Measurements from ENCODE around the gene PCDHB14.
"Not testable (repeated sequence)": the region's sequence is repeated elsewhere in the genome, so short reads cannot be mapped to it uniquely, and the experiment has no call there.

The PCDHB14 gene

DNA sequence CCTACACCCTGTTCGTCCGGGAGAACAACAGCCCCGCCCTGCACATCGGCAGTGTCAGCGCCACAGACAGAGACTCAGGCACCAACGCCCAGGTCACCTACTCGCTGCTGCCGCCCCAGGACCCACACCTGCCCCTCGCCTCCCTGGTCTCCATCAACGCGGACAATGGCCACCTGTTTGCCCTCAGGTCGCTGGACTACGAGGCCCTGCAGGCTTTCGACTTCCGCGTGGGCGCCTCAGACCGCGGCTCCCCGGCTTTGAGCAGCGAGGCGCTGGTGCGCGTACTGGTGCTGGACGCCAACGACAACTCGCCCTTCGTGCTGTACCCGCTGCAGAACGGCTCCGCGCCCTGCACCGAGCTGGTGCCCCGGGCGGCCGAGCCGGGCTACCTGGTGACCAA lies 34.5 kb upstream of the PCDHB14 start:
- H3K4me2 ChIP-seq (ENCODE audit: low read length); H3K27me3 ChIP-seq (ENCODE audit: control insufficient read depth, insufficient read depth, low read length); H3K4me3 ChIP-seq (ENCODE audit: low read length); H3K9ac ChIP-seq (ENCODE audit: low read depth, low read length); H3K36me3 ChIP-seq (ENCODE audit: insufficient read depth, low read length); H3K9me3 ChIP-seq (replicated peaks; ENCODE audit: low read length); H3K4me1 ChIP-seq (ENCODE audit: control insufficient read depth, insufficient read depth, low read length): not testable (repeated sequence)

DNA sequence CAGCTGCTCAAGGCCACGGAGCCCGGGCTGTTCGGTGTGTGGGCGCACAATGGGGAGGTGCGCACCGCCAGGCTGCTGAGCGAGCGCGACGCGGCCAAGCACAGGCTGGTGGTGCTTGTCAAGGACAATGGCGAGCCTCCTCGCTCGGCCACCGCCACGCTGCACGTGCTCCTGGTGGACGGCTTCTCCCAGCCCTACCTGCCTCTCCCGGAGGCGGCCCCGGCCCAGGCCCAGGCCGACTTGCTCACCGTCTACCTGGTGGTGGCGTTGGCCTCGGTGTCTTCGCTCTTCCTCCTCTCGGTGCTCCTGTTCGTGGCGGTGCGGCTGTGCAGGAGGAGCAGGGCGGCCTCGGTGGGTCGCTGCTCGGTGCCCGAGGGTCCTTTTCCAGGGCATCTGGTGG lies 34.0 kb upstream of the PCDHB14 start:
- H3K4me1 ChIP-seq (ENCODE audit: control insufficient read depth, insufficient read depth, low read length); H3K9ac ChIP-seq (ENCODE audit: low read depth, low read length); H3K27me3 ChIP-seq (ENCODE audit: control insufficient read depth, insufficient read depth, low read length); H3K4me3 ChIP-seq (ENCODE audit: low read length); H3K36me3 ChIP-seq (ENCODE audit: insufficient read depth, low read length); H3K4me2 ChIP-seq (ENCODE audit: low read length); H3K9me3 ChIP-seq (replicated peaks; ENCODE audit: low read length): not testable (repeated sequence)

DNA sequence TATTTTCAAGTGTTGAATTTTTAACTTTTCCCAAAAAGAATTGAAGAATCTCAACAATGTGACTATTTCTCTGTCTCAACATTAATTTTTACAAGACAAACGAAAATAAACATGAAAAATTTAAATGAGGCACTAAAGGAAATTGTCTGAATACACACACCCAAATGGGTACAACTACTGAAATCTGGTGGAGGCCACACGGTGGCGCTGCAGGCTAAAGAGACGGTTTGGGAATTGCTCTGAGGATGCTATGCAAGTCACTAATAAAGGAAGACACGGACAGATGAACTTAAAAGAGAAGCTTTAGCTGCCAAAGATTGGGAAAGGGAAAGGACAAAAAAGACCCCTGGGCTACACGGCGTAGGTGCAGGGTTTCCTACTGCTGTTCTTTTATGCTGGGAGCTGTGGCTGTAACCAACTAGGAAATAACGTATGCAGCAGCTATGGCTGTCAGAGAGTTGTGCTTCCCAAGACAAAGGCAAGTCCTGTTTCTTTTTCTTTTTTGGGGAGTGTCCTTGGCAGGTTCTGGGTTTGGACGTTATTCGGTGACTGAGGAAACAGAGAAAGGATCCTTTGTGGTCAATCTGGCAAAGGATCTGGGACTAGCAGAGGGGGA lies 30.9 kb upstream of the PCDHB14 start, which contains the start of gene PCDHB10:
PCDHB10 (plus strand) TSS at position 244 of the 616 bp plus-strand sequence; CDS start at position 444, 200 bp downstream.
- Histone ChIP-seq H3K4me3 (ENCODE audit: low read length) (no peak within 1 kb of the TSS), H3K4me2 (ENCODE audit: low read length) (peak within 1 kb of the TSS; percentile 34), H3K4me1 (ENCODE audit: control insufficient read depth, insufficient read depth, low read length) (no peaks in the 10 kb centered on the region), H3K27me3 (ENCODE audit: control insufficient read depth, insufficient read depth, low read length) (no peaks in the 10 kb centered on the region), H3K9ac (ENCODE audit: low read depth, low read length) (no peak within 1 kb of the TSS), H3K36me3 (ENCODE audit: insufficient read depth, low read length) (no peaks in the 10 kb centered on the region), H3K9me3 (replicated peaks; ENCODE audit: low read length) (no peaks in the 10 kb centered on the region)

GRCh38 chr5:141194332-141194731 lies 28.8 kb upstream of the PCDHB14 start:
- H3K4me1 ChIP-seq (ENCODE audit: control insufficient read depth, insufficient read depth, low read length), result not testable (repeated sequence)

DNA sequence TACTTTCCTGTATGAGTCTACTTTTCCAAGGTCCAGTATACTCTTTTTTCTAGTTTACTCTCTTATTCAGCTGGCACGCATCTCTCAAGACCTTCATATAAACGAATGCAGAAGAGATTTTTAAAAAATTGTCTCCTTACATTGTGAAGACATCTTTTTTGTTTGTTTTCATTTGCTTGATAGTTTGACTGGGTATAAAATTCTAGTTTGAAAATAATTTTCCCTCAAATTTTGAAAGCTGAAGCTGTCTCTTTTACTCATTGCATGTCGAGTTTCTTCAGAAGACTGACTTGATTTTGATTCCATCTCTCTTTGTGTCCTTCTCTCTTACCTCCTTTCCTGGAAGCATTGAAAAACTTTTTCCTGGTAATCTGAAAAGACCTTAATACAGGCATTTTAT lies 26.8 kb upstream of the PCDHB14 start:
- Histone ChIP-seq H3K27me3 (ENCODE audit: control insufficient read depth, insufficient read depth, low read length) (no peaks in the 10 kb centered on the region), H3K9ac (ENCODE audit: low read depth, low read length) (no peak overlapping the region), H3K4me2 (ENCODE audit: low read length) (no peak overlapping the region), H3K36me3 (ENCODE audit: insufficient read depth, low read length) (no peaks in the 10 kb centered on the region), H3K4me3 (ENCODE audit: low read length) (no peak overlapping the region), H3K9me3 (replicated peaks; ENCODE audit: low read length) (no peaks in the 10 kb centered on the region), H3K4me1 (ENCODE audit: control insufficient read depth, insufficient read depth, low read length) (no peaks in the 10 kb centered on the region)

More at GRCh38 chr5:141194332-141194731, 28.8 kb upstream of the PCDHB14 start:
- not testable (repeated sequence) for H3K4me3 ChIP-seq (ENCODE audit: low read length); H3K27me3 ChIP-seq (ENCODE audit: control insufficient read depth, insufficient read depth, low read length); H3K36me3 ChIP-seq (ENCODE audit: insufficient read depth, low read length); H3K9me3 ChIP-seq (replicated peaks; ENCODE audit: low read length); H3K9ac ChIP-seq (ENCODE audit: low read depth, low read length); H3K4me2 ChIP-seq (ENCODE audit: low read length)

DNA sequence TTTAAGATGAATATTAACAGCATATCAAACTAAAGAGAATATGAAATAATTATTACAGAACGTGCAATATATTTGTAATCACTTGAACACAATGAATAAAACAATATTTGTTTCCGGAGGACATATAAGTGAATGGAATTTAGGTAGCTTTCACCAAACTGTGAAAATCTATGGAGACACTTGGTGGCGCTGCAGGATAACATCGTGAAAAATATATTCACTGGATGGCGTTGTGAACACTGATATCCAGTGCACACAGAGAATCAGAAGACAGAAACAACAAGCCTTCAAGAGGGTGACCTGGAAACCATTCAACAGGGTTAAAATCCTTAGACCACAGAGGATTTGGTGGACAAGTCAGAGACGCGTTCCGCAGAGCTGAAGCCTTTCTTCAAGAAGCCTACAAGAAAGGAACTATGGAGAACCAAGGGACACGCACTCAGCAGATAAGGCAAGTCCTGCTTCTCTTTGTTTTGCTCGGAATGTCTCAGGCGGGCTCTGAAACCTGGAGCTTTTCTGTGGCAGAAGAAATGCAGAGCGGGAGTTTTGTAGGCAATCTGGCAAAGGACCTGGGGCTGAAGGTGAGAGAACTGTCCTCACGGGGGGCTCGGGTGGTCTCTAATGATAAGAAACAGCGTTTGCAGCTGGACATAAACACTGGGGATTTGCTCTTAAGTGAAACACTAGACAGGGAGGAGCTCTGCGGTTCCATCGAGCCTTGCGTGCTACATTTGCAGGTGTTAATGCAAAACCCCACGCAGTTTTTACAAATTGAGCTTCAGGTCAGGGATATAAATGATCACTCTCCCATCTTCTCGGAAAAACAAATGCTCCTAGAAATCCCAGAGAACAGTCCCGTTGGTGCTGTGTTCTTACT lies 23.5 kb upstream of the PCDHB14 start, which contains the start of gene PCDHB11:
PCDHB11 (plus strand) TSS at position 269 of the 877 bp plus-strand sequence; CDS start at position 417, 148 bp downstream.
- H3K4me2 ChIP-seq (ENCODE audit: low read length), result no peak within 1 kb of the TSS
- no peaks in the 10 kb centered on the region for H3K9me3 ChIP-seq (replicated peaks; ENCODE audit: low read length)
- peak within 1 kb of the TSS; percentile 45 for H3K4me3 ChIP-seq (ENCODE audit: low read length)
- no peaks in the 10 kb centered on the region for H3K27me3 ChIP-seq (ENCODE audit: control insufficient read depth, insufficient read depth, low read length)
- no peak within 1 kb of the TSS for H3K9ac ChIP-seq (ENCODE audit: low read depth, low read length)
- no peaks in the 10 kb centered on the region for H3K36me3 ChIP-seq (ENCODE audit: insufficient read depth, low read length)
- no peaks in the 10 kb centered on the region for H3K4me1 ChIP-seq (ENCODE audit: control insufficient read depth, insufficient read depth, low read length)

DNA sequence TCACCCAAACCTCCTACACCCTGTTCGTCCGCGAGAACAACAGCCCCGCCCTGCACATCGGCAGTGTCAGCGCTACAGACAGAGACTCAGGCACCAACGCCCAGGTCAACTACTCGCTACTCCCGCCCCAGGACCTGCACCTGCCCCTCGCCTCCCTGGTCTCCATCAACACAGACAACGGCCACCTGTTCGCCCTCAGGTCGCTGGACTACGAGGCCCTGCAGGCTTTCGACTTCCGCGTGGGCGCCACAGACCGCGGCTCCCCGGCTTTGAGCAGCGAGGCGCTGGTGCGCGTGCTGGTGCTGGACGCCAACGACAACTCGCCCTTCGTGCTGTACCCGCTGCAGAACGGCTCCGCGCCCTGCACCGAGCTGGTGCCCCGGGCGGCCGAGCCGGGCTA lies 22.0 kb upstream of the PCDHB14 start:
- not testable (repeated sequence) for H3K9ac ChIP-seq (ENCODE audit: low read depth, low read length); H3K4me3 ChIP-seq (ENCODE audit: low read length); H3K9me3 ChIP-seq (replicated peaks; ENCODE audit: low read length); H3K36me3 ChIP-seq (ENCODE audit: insufficient read depth, low read length); H3K4me1 ChIP-seq (ENCODE audit: control insufficient read depth, insufficient read depth, low read length); H3K27me3 ChIP-seq (ENCODE audit: control insufficient read depth, insufficient read depth, low read length); H3K4me2 ChIP-seq (ENCODE audit: low read length)

GRCh38 chr5:141201646-141202045 lies 21.5 kb upstream of the PCDHB14 start:
- not testable (repeated sequence) for H3K27me3 ChIP-seq (ENCODE audit: control insufficient read depth, insufficient read depth, low read length); H3K36me3 ChIP-seq (ENCODE audit: insufficient read depth, low read length); H3K9ac ChIP-seq (ENCODE audit: low read depth, low read length); H3K9me3 ChIP-seq (replicated peaks; ENCODE audit: low read length); H3K4me3 ChIP-seq (ENCODE audit: low read length); H3K4me1 ChIP-seq (ENCODE audit: control insufficient read depth, insufficient read depth, low read length); H3K4me2 ChIP-seq (ENCODE audit: low read length)

- no peak within 1 kb of the TSS for H3K9ac ChIP-seq (ENCODE audit: low read depth, low read length)
- no peaks in the 10 kb centered on the region for H3K9me3 ChIP-seq (replicated peaks; ENCODE audit: low read length)
- H3K36me3 ChIP-seq (ENCODE audit: insufficient read depth, low read length), result no peaks in the 10 kb centered on the region
- peaks cover 2% of the 10 kb centered on the region for H3K27me3 ChIP-seq (ENCODE audit: control insufficient read depth, insufficient read depth, low read length)
- peak within 1 kb of the TSS; percentile 49 for H3K4me2 ChIP-seq (ENCODE audit: low read length)
- H3K4me1 ChIP-seq (ENCODE audit: control insufficient read depth, insufficient read depth, low read length), result no peaks in the 10 kb centered on the region
- H3K4me3 ChIP-seq (ENCODE audit: low read length), result peak within 1 kb of the TSS; percentile 45
These were observed 14.7 kb upstream of the PCDHB14 start, which contains the start of gene PCDHB12 for GRCh38 chr5:141208478-141208877. PCDHB12 (plus strand) TSS chr5:141208719; CDS start chr5:141208908, 189 bp downstream.

- not testable (repeated sequence) for H3K4me1 ChIP-seq (ENCODE audit: control insufficient read depth, insufficient read depth, low read length); H3K4me2 ChIP-seq (ENCODE audit: low read length); H3K9me3 ChIP-seq (replicated peaks; ENCODE audit: low read length); H3K36me3 ChIP-seq (ENCODE audit: insufficient read depth, low read length); H3K9ac ChIP-seq (ENCODE audit: low read depth, low read length); H3K27me3 ChIP-seq (ENCODE audit: control insufficient read depth, insufficient read depth, low read length); H3K4me3 ChIP-seq (ENCODE audit: low read length)
These were observed 12.9 kb upstream of the PCDHB14 start for GRCh38 chr5:141210281-141210680.

GRCh38 chr5:141210849-141211248 lies 12.3 kb upstream of the PCDHB14 start:
- not testable (repeated sequence) for H3K9ac ChIP-seq (ENCODE audit: low read depth, low read length); H3K4me1 ChIP-seq (ENCODE audit: control insufficient read depth, insufficient read depth, low read length); H3K4me2 ChIP-seq (ENCODE audit: low read length); H3K4me3 ChIP-seq (ENCODE audit: low read length); H3K36me3 ChIP-seq (ENCODE audit: insufficient read depth, low read length); H3K9me3 ChIP-seq (replicated peaks; ENCODE audit: low read length); H3K27me3 ChIP-seq (ENCODE audit: control insufficient read depth, insufficient read depth, low read length)
